GDM1 (cell line): Measurements from ENCODE around the gene MED14.

Experiments
- DNase-seq: peaks from one replicate; lab custom pipeline; 2025; lab: John Stamatoyannopoulos, UW

The MED14 gene

DNA sequence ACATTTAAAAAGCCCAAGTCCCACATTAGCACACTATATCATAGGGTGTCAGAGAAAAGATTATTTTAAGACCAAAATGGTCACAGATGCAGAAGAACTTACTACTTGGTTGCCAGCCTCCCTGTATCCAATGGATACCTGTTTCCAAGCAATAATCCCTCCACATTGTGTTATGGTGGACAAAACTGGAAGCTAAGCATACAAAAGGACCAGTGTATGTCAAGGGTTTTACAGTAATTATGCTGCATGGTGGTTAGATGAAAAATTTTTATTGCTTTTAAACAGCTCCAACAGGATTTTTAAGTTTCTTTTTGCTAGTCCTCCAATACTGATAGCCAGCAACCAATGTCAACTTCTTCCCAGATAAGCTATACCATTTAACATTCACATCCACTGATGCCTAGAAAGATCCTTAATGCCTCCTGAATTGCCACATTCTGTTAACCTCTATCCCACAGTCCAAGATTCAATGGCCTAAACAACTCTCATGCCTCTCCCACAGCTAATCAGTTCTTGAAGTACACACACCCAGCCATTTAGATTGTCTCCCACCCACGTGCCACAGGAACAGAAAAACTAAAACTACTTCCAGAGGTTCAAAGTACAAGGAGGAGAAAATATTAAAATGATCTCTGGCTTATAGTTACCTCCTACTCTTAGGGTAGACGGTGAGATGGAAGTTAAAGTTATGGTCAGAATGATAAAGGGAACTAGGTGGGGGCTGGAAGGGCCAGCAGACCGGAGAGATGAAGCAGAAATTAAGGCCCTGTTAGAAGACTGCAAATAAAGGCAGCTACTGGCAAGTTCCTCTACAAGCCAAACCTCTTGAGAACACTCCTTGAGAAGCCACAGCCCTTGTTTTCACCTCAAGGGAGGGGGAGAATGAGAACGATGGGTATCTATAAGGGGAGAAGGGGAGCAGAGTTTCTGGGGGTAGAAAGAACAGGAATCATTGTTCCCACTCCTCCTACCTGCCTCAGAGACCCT, 5.5 kb downstream of the MED14 start:
- DNase-seq = no peak

- DNase-seq = no peak
These were observed 7.6 kb downstream of the MED14 start for GRCh38 chrX:40727581-40728252.

DNA sequence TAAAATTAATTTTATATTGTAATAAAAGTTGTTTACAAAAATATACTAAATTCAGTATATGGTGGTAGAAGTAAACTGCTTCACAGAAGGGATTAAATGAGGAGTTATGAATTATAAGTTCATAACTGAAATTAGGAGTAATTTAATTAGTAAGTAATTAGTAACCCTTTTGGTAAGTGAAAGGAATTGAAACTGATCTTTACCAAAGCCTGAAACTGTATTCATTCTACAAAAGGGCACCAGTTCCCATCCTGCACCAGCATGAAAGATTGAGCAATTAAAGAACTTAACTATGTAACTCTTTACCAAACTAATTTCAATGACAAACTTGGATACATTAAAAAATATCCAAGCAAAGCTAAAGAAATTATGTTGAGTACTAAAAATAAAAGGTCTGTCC, 8.2 kb downstream of the MED14 start:
- DNase-seq = no peak

DNA sequence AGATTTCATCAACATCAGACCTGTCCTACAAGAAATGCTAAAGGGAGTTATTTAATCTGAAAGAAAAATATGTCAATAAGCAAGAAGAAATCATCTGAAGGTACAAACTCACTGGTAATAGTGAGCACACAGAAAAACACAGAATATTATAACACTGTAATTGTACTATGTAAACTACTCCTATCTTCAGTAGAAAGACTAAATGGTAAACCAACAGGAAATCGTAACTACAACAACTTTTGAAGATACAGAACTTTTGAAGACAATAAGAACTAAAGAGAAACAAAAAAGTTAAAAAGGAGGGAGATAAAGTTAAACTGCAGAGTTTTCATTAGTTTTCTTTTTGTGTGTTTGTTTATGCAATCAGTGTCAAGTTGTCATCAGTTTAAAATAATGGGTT, 12.4 kb downstream of the MED14 start:
- no peak for DNase-seq

DNA sequence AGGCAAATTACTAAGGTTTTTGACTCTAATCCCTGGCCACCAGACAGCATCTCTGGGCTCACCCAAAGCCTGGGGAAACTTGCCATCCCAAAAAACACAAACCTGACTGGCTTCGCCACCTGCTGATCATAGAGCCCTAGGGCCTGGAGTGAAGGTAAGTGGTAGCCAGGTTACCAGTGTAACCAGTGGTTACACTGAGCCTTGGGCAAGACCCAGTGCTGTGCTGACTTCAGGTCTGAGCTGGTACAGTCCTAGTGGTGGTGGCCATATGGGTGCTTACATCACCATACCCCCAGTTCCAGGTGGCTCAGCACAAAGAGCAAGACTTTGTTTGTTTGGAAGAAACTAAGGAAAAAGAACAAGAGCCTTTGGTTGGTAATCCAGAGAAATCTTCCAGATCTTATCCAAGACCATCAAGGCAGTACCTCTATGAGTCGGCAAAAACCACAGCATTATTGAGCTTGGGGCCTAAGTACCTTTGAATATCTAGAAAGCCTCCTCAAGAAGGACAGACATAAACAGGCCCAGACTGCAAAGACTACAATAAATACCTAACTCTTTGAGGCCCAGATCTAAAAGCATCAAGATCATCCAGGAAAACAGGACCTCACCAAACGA, 13.7 kb downstream of the MED14 start:
- DNase-seq = no peak

DNA sequence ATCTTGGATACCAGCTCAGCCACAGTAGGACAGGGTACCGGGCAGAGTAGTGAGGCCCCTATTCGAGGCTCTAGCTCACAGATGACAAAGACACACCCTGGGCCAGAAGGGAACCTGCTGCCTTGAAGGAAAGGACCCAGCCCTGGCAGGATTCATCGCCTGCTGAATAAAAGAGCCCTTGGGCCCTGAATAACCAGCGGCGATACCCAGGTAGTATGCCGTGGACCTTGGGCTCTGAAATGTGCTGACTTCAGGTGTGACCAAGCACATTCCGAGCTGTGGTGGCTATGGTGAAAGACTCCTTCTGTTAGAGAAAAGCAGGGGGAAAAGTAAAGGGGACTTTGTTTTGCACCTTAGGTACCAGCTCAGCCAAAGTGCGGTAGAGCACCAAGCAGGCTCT, 14.6 kb downstream of the MED14 start:
- DNase-seq = no peak

DNA sequence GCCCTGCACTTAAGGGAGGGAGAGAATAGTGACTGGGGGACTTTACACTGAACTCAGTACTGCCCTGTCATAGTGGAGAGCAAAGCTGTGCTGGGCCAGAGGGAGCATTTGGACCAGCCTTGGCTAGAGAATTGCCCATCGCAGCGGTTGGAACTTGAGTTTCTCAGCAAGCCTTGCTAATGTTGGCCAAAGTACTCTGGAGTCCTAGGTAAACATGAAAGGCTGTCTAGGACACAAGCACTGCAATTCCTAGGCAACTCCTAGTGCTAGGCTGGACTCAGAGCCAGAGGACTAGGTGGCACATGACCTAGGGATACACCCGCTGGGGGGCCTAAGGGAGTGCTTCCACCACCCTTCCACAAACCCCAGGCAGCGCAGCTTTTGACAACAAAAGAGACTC, 15.0 kb downstream of the MED14 start:
- DNase-seq = no peak

DNA sequence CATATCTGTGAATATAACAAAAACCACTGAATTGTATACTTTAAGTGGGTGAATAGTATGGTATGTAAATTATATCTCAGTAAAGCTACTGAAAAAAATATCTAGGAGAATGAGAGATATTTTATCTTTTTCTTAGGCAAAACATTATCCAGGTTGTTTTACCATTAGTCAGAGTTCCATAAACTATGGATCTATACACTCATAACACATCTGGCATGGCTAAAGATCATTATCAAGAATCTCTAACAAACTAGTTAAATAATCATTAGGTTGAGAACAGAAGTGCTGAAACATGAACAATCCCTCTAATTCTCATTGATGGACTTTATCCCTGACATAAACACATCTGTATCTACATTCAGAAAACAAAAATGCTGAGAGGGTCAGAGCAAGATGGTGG, 15.6 kb downstream of the MED14 start:
- DNase-seq = no peak

GRCh38 chrX:40719218-40719617, 16.1 kb downstream of the MED14 start:
- no peak for DNase-seq

GRCh38 chrX:40709395-40709794, 25.9 kb downstream of the MED14 start:
- no peak for DNase-seq

- no peak for DNase-seq
These were observed 29.6 kb downstream of the MED14 start for GRCh38 chrX:40705658-40706312.

- DNase-seq = no peak
These were observed 34.6 kb downstream of the MED14 start for GRCh38 chrX:40700640-40701342.

GRCh38 chrX:40698851-40699250, 36.5 kb downstream of the MED14 start:
- DNase-seq = no peak

- DNase-seq = no peak
These were observed 40.5 kb downstream of the MED14 start for GRCh38 chrX:40694802-40695201.

DNA sequence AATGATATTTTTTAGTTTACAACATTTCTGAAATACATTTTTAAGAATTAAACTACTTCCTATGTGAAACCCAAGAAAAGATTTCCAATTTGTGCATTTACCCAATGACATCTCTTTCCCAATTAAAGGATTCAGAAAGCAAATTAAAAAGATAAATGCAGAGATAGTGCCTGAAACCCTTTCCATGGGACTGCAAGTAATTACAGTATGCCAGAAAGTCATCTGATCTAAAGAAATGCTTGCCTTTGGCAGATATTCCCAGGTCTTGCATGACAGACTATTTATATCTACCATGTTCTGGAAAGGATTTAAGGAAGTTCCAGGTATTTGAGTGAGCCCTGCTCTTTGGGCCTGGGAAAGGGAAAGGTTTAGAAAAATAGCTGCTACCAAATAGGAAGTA, 46.4 kb downstream of the MED14 start:
- no peak for DNase-seq

DNA sequence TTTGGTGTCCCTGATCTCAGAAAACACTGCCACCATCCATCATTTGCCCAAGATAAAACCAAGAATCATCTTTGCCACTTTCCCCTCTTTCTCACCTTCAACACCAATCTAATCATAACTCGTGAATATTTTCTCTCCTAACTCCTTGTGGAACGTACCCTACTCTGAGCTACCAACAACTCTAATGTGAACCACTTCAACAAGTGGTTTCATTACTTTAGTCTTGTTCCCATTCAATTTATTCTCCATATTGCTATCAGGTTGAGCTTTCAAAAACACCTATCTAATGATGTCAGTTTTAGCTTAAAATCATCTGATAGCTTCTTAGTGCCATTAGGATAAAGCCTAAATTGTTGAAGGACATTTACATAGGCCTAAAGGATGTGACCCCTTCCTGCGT, 48.2 kb downstream of the MED14 start:
- DNase-seq = no peak

- no peak for DNase-seq
These were observed 49.9 kb downstream of the MED14 start for GRCh38 chrX:40685362-40685918.

- DNase-seq = no peak
These were observed 51.2 kb downstream of the MED14 start for GRCh38 chrX:40684092-40684491.

- no peak for DNase-seq
These were observed 52.1 kb downstream of the MED14 start for GRCh38 chrX:40683245-40683644.

GRCh38 chrX:40671126-40671525, 64.2 kb downstream of the MED14 start:
- no peak for DNase-seq

DNA sequence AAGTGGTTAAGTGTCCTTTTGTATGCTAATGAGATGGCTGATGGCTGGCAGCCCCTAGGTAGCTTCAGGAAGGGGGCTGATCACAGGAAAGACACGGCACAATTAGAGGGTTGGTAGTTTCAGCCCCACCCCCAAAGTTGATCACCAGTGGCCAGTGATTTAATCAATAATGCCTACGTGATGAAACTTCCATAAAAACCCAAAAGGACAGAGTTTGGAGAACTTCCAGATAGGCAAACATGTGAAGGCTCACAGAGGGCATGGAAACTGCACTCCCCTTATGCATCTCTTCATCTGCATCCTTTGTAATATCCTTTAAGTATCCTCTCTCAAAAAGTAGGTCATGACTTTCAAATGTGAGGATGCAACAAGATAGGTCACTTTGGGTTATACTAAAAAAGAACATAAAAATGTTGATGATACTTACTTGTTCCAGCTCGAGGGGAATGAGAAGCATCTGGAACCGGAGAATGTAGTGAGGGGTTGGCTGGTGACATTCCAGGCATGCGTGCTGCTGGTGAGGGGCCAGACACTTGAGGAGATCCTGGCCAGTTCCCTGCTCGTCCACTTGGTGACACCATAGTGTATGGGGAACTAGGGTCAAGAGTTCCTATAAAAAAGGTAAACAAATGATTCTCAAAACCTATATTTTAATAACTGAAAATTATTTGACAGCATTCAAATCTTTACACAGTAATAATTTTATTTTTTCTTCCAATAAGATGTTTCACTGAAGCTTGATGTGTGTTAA, 71.3 kb downstream of the MED14 start:
- DNase-seq = no peak
